H9 (cell line): ENCODE measurements around the gene NIM1K. TPM values are rescaled to one million over a fixed set of nuclear protein-coding genes. Genes with fewer than 3 reads are reported as not detected.

Experiments used
- DNase-seq: peaks from one replicate; pipeline ENCODE4 v3.0.0-alpha.2; 2017
- H2AFZ ChIP-seq: one replicate; pipeline ENCODE4 v1.6.1; 2013; ENCODE audit warnings: mild to moderate bottlenecking, low read length, control low read depth, moderate library complexity
- H2AK5ac ChIP-seq: 2 replicates; pipeline ENCODE4 v1.6.1; 2013; ENCODE audit warnings: low read length, control low read depth, mixed read lengths; ENCODE audit not compliant: insufficient read length
- H2BK120ac ChIP-seq: one replicate; pipeline ENCODE4 v1.6.1; 2013; ENCODE audit warnings: low read depth, mild to moderate bottlenecking, low read length, control low read depth, inconsistent platforms; ENCODE audit not compliant: poor library complexity, severe bottlenecking
- H2BK12ac ChIP-seq: 2 replicates; pipeline ENCODE4 v1.6.1; 2013; ENCODE audit warnings: low read length, control low read depth, mixed read lengths, low read depth; ENCODE audit not compliant: insufficient read length
- H2BK15ac ChIP-seq: 2 replicates; pipeline ENCODE4 v1.6.1; 2013; ENCODE audit warnings: low read depth, low read length, control low read depth
- H2BK20ac ChIP-seq: one replicate; pipeline ENCODE4 v1.6.1; 2013; ENCODE audit warnings: low read depth, mild to moderate bottlenecking, low read length, control low read depth, inconsistent platforms; ENCODE audit not compliant: poor library complexity, severe bottlenecking
- H2BK5ac ChIP-seq: 2 replicates; pipeline ENCODE4 v1.6.1; 2013; ENCODE audit warnings: low read length, control low read depth, mixed read lengths; ENCODE audit not compliant: insufficient read length
- H3K14ac ChIP-seq: 2 replicates; pipeline ENCODE4 v1.6.1; 2013; ENCODE audit warnings: low read length, control low read depth; ENCODE audit not compliant: insufficient read depth
- H3K18ac ChIP-seq: 2 replicates; pipeline ENCODE4 v1.6.1; 2013; ENCODE audit warnings: low read depth, mild to moderate bottlenecking, mixed read lengths, low read length, control low read depth; ENCODE audit not compliant: insufficient read length
- H3K23ac ChIP-seq: 2 replicates; pipeline ENCODE4 v1.6.1; 2013; ENCODE audit warnings: low read length, control low read depth, mixed read lengths, low read depth; ENCODE audit not compliant: insufficient read length
- H3K23me2 ChIP-seq: 2 replicates; pipeline ENCODE4 v1.6.1; 2013; ENCODE audit warnings: low read depth, mild to moderate bottlenecking, mixed read lengths, low read length, control low read depth; ENCODE audit not compliant: insufficient read length, poor library complexity, severe bottlenecking
- H3K27ac ChIP-seq: 2 replicates; pipeline ENCODE4 v1.5.1; 2013; ENCODE audit warnings: low read length, control low read depth, mixed read lengths, low read depth; ENCODE audit not compliant: insufficient read length
- H3K27me3 ChIP-seq: 2 replicates; pipeline ENCODE4 v1.6.1; 2013; ENCODE audit warnings: low read length, control low read depth, inconsistent platforms; ENCODE audit not compliant: insufficient read depth
- H3K4ac ChIP-seq: 2 replicates; pipeline ENCODE4 v1.6.1; 2013; ENCODE audit warnings: low read depth, mild to moderate bottlenecking, control low read depth, inconsistent platforms, low read length, moderate library complexity
- H3K4me1 ChIP-seq: 2 replicates; pipeline ENCODE4 v1.6.1; 2013; ENCODE audit warnings: low read length, control low read depth, inconsistent platforms; ENCODE audit not compliant: insufficient read depth
- H3K4me2 ChIP-seq: 2 replicates; pipeline ENCODE4 v1.6.1; 2013; ENCODE audit warnings: low read length, control low read depth, mixed read lengths; ENCODE audit not compliant: insufficient read length, insufficient read depth
- H3K56ac ChIP-seq: 2 replicates; pipeline ENCODE4 v1.6.1; 2013; ENCODE audit warnings: low read depth, mild to moderate bottlenecking, mixed read lengths, low read length, control low read depth; ENCODE audit not compliant: insufficient read length
- H3K79me1 ChIP-seq: 2 replicates; pipeline ENCODE4 v1.6.1; 2013; ENCODE audit warnings: low read depth, mild to moderate bottlenecking, moderate library complexity, low read length, control low read depth, inconsistent platforms; ENCODE audit not compliant: insufficient read depth, poor library complexity, severe bottlenecking
- H3K79me2 ChIP-seq: 2 replicates; pipeline ENCODE4 v1.6.1; 2013; ENCODE audit warnings: low read length, control low read depth, inconsistent platforms; ENCODE audit not compliant: insufficient read depth
- H3K9ac ChIP-seq: 2 replicates; pipeline ENCODE4 v1.6.1; 2013; ENCODE audit warnings: low read length, control low read depth, mixed read lengths; ENCODE audit not compliant: insufficient read length; ENCODE audit errors: extremely low read depth
- H3K9me3 ChIP-seq: one replicate; pipeline ENCODE4 v1.6.1; 2013; ENCODE audit warnings: low read depth, low read length, inconsistent platforms; ENCODE audit not compliant: control insufficient read depth
- H3T11ph ChIP-seq: one replicate; pipeline ENCODE4 v1.6.1; 2013; ENCODE audit warnings: mild to moderate bottlenecking, low read length, control low read depth, inconsistent platforms
- H4K20me1 ChIP-seq: one replicate; pipeline ENCODE4 v1.6.1; 2013; ENCODE audit not compliant: control insufficient read depth, insufficient read length, insufficient read depth
- H4K5ac ChIP-seq: 2 replicates; pipeline ENCODE4 v1.6.1; 2013; ENCODE audit warnings: low read depth, mild to moderate bottlenecking, mixed read lengths, low read length, control low read depth; ENCODE audit not compliant: insufficient read length
- H4K8ac ChIP-seq: replicated peaks from 2 replicates; pipeline ENCODE4 v1.6.1; 2013; ENCODE audit warnings: low read length, control low read depth, mixed read lengths, low read depth; ENCODE audit not compliant: insufficient read length
- H4K91ac ChIP-seq: 2 replicates; pipeline ENCODE4 v1.6.1; 2013; ENCODE audit warnings: low read depth, mild to moderate bottlenecking, moderate library complexity, mixed read lengths, low read length, control low read depth; ENCODE audit not compliant: insufficient read length
- H3K27ac Mint-ChIP-seq, 3 experiments: 2 replicates in 2 of 3; 3 replicates in 1 of 3; pipeline ENCODE4 v1.8.0; 2020 to 2021; ENCODE audit warnings: mixed read lengths in 3 of 3, mild to moderate bottlenecking in 1 of 3, moderate library complexity in 1 of 3
- H3K27me3 Mint-ChIP-seq: 2 replicates; pipeline ENCODE4 v1.8.0; 2021; ENCODE audit warnings: low read depth, mild to moderate bottlenecking, moderate library complexity, mixed read lengths
- H3K36me3 Mint-ChIP-seq, 3 experiments: 2 replicates in 2 of 3; 3 replicates in 1 of 3; pipeline ENCODE4 v1.8.0; 2020 to 2021; ENCODE audit warnings: low read depth in 3 of 3, mixed read lengths in 3 of 3; ENCODE audit not compliant: insufficient read depth in 1 of 3
- H3K4me1 Mint-ChIP-seq, 2 experiments: 2 replicates each; pipeline ENCODE4 v1.8.0; 2020; ENCODE audit warnings: mixed read lengths in 2 of 2
- H3K4me3 Mint-ChIP-seq, 2 experiments: 2 replicates in 1 of 2; 3 replicates in 1 of 2; pipeline ENCODE4 v1.8.0; 2020 to 2021; ENCODE audit warnings: mild to moderate bottlenecking in 2 of 2, mixed read lengths in 2 of 2, moderate library complexity in 1 of 2
- H3K9me3 Mint-ChIP-seq, 2 experiments: 2 replicates in 1 of 2; 3 replicates in 1 of 2; pipeline ENCODE4 v1.8.0; 2020; ENCODE audit warnings: mild to moderate bottlenecking in 2 of 2, mixed read lengths in 2 of 2, moderate library complexity in 1 of 2
- WGBS: extraction: QIAGEN DNeasy Blood & Tissue Kit; methylation state at CpG from one replicate; pipeline ENCODE4 v1.1.7; 2013; ENCODE audit warnings: missing lambda C conversion rate, low lambda C conversion rate, mixed read lengths; ENCODE audit not compliant: insufficient read length; ENCODE audit errors: extremely low coverage; 5-methylcytosine and 5-hydroxymethylcytosine counted together
- total RNA-seq: library from RNA; stranded (reverse); gene quantifications from 2 replicates; pipeline ENCODE4 v1.2.1, GENCODE V29; 2021
- TF ChIP-seq, protein P1 (sequence below): fragments of 200-600 bp; sonication (generic); conservative IDR thresholded peaks from 3 replicates; pipeline ENCODE4 v1.8.0; 2021; ENCODE audit warnings: antibody characterized with exemption, mild to moderate bottlenecking

The NIM1K gene
- total RNA-seq, 1 experiment from 2014 or later = 0.07 TPM

DNA sequence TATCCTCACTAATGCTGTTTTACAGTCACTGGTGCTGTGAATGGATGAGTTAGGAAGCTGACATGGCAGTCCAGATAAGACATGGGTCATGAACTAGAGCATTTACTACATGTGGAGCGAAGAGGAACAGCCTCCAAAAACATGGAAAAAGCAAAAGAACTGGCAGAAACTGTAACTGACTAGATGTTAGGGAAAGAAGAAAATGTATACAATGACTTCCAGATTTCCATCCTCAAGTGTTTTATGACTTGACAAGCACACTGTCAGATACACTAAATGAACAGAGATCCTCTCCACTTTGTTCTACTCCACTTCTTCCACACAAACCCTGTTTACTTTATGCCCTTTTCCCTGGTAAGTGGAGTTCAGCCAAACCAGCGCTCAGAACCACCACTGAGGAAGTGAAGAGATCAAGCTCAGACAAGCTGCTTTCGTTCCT lies 109.6 kb downstream of the NIM1K start:
- Histone ChIP-seq H3K23me2 (no peaks in the 10 kb centered on the region), H2BK5ac (no peak overlapping the region), H3K14ac (no peak overlapping the region), H3K23ac (no peak overlapping the region), H4K5ac (no peak overlapping the region), H3K79me1 (peaks cover 6% of the 10 kb centered on the region), H3K4ac (no peak overlapping the region), H4K91ac (no peak overlapping the region), H4K20me1 (peaks cover 2% of the 10 kb centered on the region), H3K9ac (no peak overlapping the region), H3K56ac (no peak overlapping the region), H3K27me3 (no peaks in the 10 kb centered on the region), H2AK5ac (no peak overlapping the region), H3K18ac (no peak overlapping the region), H2BK15ac (no peak overlapping the region), H3K79me2 (peaks cover 54% of the 10 kb centered on the region), H2BK20ac (no peak overlapping the region), H4K8ac (no peak overlapping the region), H3K4me2 (no peak overlapping the region), H3T11ph (no peak overlapping the region), H3K4me1 (peaks cover 5% of the 10 kb centered on the region; the same call in 1 of the 2 replicates), H2BK120ac (no peak overlapping the region), H3K27ac (no peak overlapping the region), H2BK12ac (no peak overlapping the region), H3K9me3 (no peaks in the 10 kb centered on the region), H2AFZ (no peak overlapping the region)
- Mint-ChIP-seq H3K9me3 (no peaks in the 10 kb centered on the region), H3K36me3 (peaks cover 30 to 37% (median 36%) of the 10 kb centered on the region in 3 experiments; a peak in 6 of 7 replicates), H3K27me3 (no peaks in the 10 kb centered on the region), H3K4me1 (peaks cover 30 to 31% of the 10 kb centered on the region in 2 experiments), H3K4me3 (no peak overlapping the region), H3K27ac (peak overlapping the region; percentile 13 to 52 (median 18); a peak in 4 of 7 replicates)
- TF ChIP-seq, protein P1, sequence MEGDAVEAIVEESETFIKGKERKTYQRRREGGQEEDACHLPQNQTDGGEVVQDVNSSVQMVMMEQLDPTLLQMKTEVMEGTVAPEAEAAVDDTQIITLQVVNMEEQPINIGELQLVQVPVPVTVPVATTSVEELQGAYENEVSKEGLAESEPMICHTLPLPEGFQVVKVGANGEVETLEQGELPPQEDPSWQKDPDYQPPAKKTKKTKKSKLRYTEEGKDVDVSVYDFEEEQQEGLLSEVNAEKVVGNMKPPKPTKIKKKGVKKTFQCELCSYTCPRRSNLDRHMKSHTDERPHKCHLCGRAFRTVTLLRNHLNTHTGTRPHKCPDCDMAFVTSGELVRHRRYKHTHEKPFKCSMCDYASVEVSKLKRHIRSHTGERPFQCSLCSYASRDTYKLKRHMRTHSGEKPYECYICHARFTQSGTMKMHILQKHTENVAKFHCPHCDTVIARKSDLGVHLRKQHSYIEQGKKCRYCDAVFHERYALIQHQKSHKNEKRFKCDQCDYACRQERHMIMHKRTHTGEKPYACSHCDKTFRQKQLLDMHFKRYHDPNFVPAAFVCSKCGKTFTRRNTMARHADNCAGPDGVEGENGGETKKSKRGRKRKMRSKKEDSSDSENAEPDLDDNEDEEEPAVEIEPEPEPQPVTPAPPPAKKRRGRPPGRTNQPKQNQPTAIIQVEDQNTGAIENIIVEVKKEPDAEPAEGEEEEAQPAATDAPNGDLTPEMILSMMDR = no peak
- WGBS = no CpG with 5 or more reads among the region's 3 CpGs
- no peak for DNase-seq
